ENCODE results near the gene TRIM38. TPM values are rescaled to one million over a fixed set of nuclear protein-coding genes. Genes with fewer than 3 reads are reported as not detected.

The TRIM38 gene
- total RNA-seq, 4 donors from 2014 or later: 9.4 to 14.4 (median 9.9) TPM

GRCh38 chr6:25930532-25931410 is 31.8 kb upstream of the TRIM38 start, which contains the start of gene SLC17A2:
TSS of gene SLC17A2 (minus strand) at chr6:25930691. CDS start at chr6:25925796, 4,895 bp downstream.
- no peak for TF ChIP-seq EP300 (IDR thresholded peaks at IDR 0.05; ENCODE audit: low read depth)
- Histone ChIP-seq H3K4me1 (no peaks in the 10 kb centered on the region), H3K4me3 (no peak within 1 kb of the TSS), H3K9me3 (no peaks in the 10 kb centered on the region), H3K27ac (no peak within 1 kb of the TSS), H3K36me3 (no peaks in the 10 kb centered on the region), H3K27me3 (no peaks in the 10 kb centered on the region)
- DNase-seq: no peak
- in situ Hi-C loops (cut with MboI; ENCODE audit: low pct_ligation_motif_present in 1 of 4, low pct_unique_long_range_greater_than_20kb in 1 of 4, low sequenced_read_pairs in 3 of 4): no loop called here
- 74 to 82% methylated on average over 6 to 9 of the region's 9 CpGs for WGBS, 2 donors (ENCODE audit: low coverage in 1 of 2)
- intact Hi-C loops (cut with DNase I; ENCODE audit: low total_unique reads): no loop called here

DNA sequence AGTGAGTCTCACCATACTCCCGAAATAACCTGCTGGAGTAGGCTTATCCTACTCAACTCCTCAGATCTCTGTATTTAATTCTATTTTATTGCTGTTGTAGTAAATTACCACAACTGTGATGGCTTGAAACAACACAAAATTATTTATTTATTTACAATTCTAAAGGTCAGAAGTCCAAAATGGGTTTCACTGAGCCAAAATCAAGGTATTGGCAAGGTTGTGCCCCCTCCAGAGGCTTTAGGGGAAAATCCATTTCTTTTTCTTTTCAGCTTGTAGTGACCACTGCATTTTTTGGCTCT is 31.2 kb upstream of the TRIM38 start:
- Histone ChIP-seq H3K27ac (no peak overlapping the region), H3K4me3 (no peak overlapping the region), H3K9me3 (no peaks in the 10 kb centered on the region), H3K27me3 (no peaks in the 10 kb centered on the region), H3K4me1 (no peaks in the 10 kb centered on the region), H3K36me3 (no peaks in the 10 kb centered on the region)
- TF ChIP-seq EP300 (IDR thresholded peaks at IDR 0.05; ENCODE audit: low read depth) (no peak), POLR2AphosphoS5 (IDR thresholded peaks at IDR 0.05) (no peak), POLR2A (IDR thresholded peaks at IDR 0.05) (no peak)
- no peak for DNase-seq
- in situ Hi-C loops (cut with MboI; ENCODE audit: low pct_ligation_motif_present in 1 of 4, low pct_unique_long_range_greater_than_20kb in 1 of 4, low sequenced_read_pairs in 3 of 4) (no loop called here), intact Hi-C loops (cut with DNase I; ENCODE audit: low total_unique reads) (no loop called here)
- WGBS, 2 donors (ENCODE audit: low coverage in 1 of 2): 50 to 63% methylated on average over 1 of the region's 1 CpG

- H3K9me3 ChIP-seq: no peaks in the 10 kb centered on the region
- intact Hi-C loops (cut with DNase I; ENCODE audit: low total_unique reads): no loop called here
- no peak for DNase-seq
- no peaks in the 10 kb centered on the region for H3K27me3 ChIP-seq
- TF ChIP-seq POLR2A (IDR thresholded peaks at IDR 0.05): no peak
- no peak for TF ChIP-seq POLR2AphosphoS5 (IDR thresholded peaks at IDR 0.05)
- no peak for TF ChIP-seq EP300 (IDR thresholded peaks at IDR 0.05; ENCODE audit: low read depth)
- no peak overlapping the region for H3K27ac ChIP-seq
- WGBS, 2 donors (ENCODE audit: low coverage in 1 of 2): 47 to 57% methylated on average over 2 of the region's 2 CpGs
- no peak overlapping the region for H3K4me3 ChIP-seq
- H3K4me1 ChIP-seq: no peaks in the 10 kb centered on the region
- H3K36me3 ChIP-seq: no peaks in the 10 kb centered on the region
- in situ Hi-C loops (cut with MboI; ENCODE audit: low pct_ligation_motif_present in 1 of 4, low pct_unique_long_range_greater_than_20kb in 1 of 4, low sequenced_read_pairs in 3 of 4): no loop called here
Observed at GRCh38 chr6:25934156-25934555, 28.4 kb upstream of the TRIM38 start.

- in situ Hi-C loops (cut with MboI; ENCODE audit: low pct_ligation_motif_present in 1 of 4, low pct_unique_long_range_greater_than_20kb in 1 of 4, low sequenced_read_pairs in 3 of 4) (no loop called here), intact Hi-C loops (cut with DNase I; ENCODE audit: low total_unique reads) (no loop called here)
- 52 to 66% methylated on average over 2 to 3 of the region's 3 CpGs for WGBS, 2 donors (ENCODE audit: low coverage in 1 of 2)
- no peaks in the 10 kb centered on the region for H3K36me3 ChIP-seq
- H3K27ac ChIP-seq: no peak overlapping the region
- no peaks in the 10 kb centered on the region for H3K27me3 ChIP-seq
- DNase-seq: no peak
- H3K9me3 ChIP-seq: no peaks in the 10 kb centered on the region
- H3K4me3 ChIP-seq: no peak overlapping the region
- TF ChIP-seq EP300 (IDR thresholded peaks at IDR 0.05; ENCODE audit: low read depth) (no peak), POLR2AphosphoS5 (IDR thresholded peaks at IDR 0.05) (no peak), POLR2A (IDR thresholded peaks at IDR 0.05) (no peak)
- TF ChIP-seq, protein P1, sequence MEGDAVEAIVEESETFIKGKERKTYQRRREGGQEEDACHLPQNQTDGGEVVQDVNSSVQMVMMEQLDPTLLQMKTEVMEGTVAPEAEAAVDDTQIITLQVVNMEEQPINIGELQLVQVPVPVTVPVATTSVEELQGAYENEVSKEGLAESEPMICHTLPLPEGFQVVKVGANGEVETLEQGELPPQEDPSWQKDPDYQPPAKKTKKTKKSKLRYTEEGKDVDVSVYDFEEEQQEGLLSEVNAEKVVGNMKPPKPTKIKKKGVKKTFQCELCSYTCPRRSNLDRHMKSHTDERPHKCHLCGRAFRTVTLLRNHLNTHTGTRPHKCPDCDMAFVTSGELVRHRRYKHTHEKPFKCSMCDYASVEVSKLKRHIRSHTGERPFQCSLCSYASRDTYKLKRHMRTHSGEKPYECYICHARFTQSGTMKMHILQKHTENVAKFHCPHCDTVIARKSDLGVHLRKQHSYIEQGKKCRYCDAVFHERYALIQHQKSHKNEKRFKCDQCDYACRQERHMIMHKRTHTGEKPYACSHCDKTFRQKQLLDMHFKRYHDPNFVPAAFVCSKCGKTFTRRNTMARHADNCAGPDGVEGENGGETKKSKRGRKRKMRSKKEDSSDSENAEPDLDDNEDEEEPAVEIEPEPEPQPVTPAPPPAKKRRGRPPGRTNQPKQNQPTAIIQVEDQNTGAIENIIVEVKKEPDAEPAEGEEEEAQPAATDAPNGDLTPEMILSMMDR (IDR thresholded peaks at IDR 0.05): no peak
- H3K4me1 ChIP-seq: no peaks in the 10 kb centered on the region
Observed at GRCh38 chr6:25934735-25935313, 27.8 kb upstream of the TRIM38 start.

- Histone ChIP-seq H3K9me3 (no peaks in the 10 kb centered on the region), H3K27ac (no peak overlapping the region), H3K4me3 (no peak overlapping the region), H3K27me3 (no peaks in the 10 kb centered on the region), H3K36me3 (no peaks in the 10 kb centered on the region), H3K4me1 (no peaks in the 10 kb centered on the region)
- TF ChIP-seq POLR2A (IDR thresholded peaks at IDR 0.05) (no peak), POLR2AphosphoS5 (IDR thresholded peaks at IDR 0.05) (no peak), EP300 (IDR thresholded peaks at IDR 0.05; ENCODE audit: low read depth) (no peak)
- TF ChIP-seq, protein P1 (IDR thresholded peaks at IDR 0.05): no peak
- WGBS, 2 donors (ENCODE audit: low coverage in 1 of 2): 93 to 94% methylated on average over 5 of the region's 5 CpGs
- in situ Hi-C loops (cut with MboI; ENCODE audit: low pct_ligation_motif_present in 1 of 4, low pct_unique_long_range_greater_than_20kb in 1 of 4, low sequenced_read_pairs in 3 of 4): no loop called here
- intact Hi-C loops (cut with DNase I; ENCODE audit: low total_unique reads): no loop called here
- no peak for DNase-seq
Observed at GRCh38 chr6:25935953-25936352, 26.6 kb upstream of the TRIM38 start.

All from transverse colon (tissue), 4 donors.